HepG2 (cell line): Measurements from ENCODE around the gene PSMD6. TPM values are rescaled to one million over a fixed set of nuclear protein-coding genes. Genes with fewer than 3 reads are reported as not detected.

Experiments used
- ATAC-seq: fragments of 200-7000 bp; cut with Tn5 transposase; 3 replicates; pipeline ENCODE4 v1.9.1; 2020; ENCODE audit warnings: mild to moderate bottlenecking, moderate library complexity
- BruUV-seq: library from RNA; stranded (reverse); fragments of 400-500 nt; replicated peaks from 2 replicates; lab custom pipeline; 2021; lab: Mats Ljungman, UMichigan
- CTCF ChIA-PET: fragments of 300-600 bp; formaldehyde crosslinking; extraction: SDS; loops from one replicate; lab custom pipeline; 2021; ENCODE audit warnings: low total read pairs, inconsistent platforms, low intra/inter-chr PET ratio; lab: Yijun Ruan, JAX
- POLR2A ChIA-PET: fragments of 350-600 bp; sonication (Branson Sonifier 250); formaldehyde crosslinking; loops from one replicate; lab custom pipeline; 2020; ENCODE audit warnings: antibody characterized with exemption, inconsistent platforms; lab: Yijun Ruan, JAX
- DNase-seq: peaks from one replicate; pipeline ENCODE4 v3.0.0-alpha.2; 2015; ENCODE audit warnings: low spot score
- FAIRE-seq: peaks from 3 replicates; lab custom pipeline; 2011; peaks lifted over from hg19 to GRCh38; lab: Jason Lieb, UNC
- H2AFZ ChIP-seq: one replicate; pipeline ENCODE4 v1.6.1; 2011; ENCODE audit warnings: low read length, inconsistent platforms
- H3K27ac ChIP-seq: fragments of 300-600 bp; 3 replicates; pipeline ENCODE4 v1.8.0; 2011; ENCODE audit warnings: mixed run types, mild to moderate bottlenecking, mixed read lengths, low read length, inconsistent platforms; ENCODE audit not compliant: insufficient read depth; ENCODE audit errors: extremely low read length
- H3K27me3 ChIP-seq, 2 experiments: fragments of 200-600 bp in 1 of 2; 2 replicates in 1 of 2; 3 replicates in 1 of 2; pipeline versions ENCODE4 v1.6.0 to v1.8.0; 2011; ENCODE audit warnings: low read length in 2 of 2, mild to moderate bottlenecking in 2 of 2, moderate library complexity in 2 of 2, inconsistent platforms in 1 of 2; ENCODE audit not compliant: insufficient read depth in 2 of 2, control insufficient read depth in 1 of 2
- H3K36me3 ChIP-seq, 2 experiments: fragments of 200-600 bp in 1 of 2; replicated peaks in 1 of 2; 2 replicates in 1 of 2; 3 replicates in 1 of 2; pipeline versions ENCODE4 v1.5.1 to v1.8.0; 2011; ENCODE audit warnings: low read length in 2 of 2, inconsistent platforms in 1 of 2; ENCODE audit not compliant: insufficient read depth in 2 of 2, control insufficient read depth in 1 of 2
- H3K4me1 ChIP-seq: 2 replicates; pipeline ENCODE4 v1.5.1; 2012; ENCODE audit warnings: low read length, inconsistent platforms; ENCODE audit not compliant: insufficient read depth
- H3K4me2 ChIP-seq: 2 replicates; pipeline ENCODE4 v1.6.0; 2011; ENCODE audit warnings: low read depth, low read length, inconsistent platforms
- H3K4me3 ChIP-seq, 3 experiments: fragments of 200-600 bp in 1 of 3; sonication (generic), shearing (Covaris generic) in 1 of 3; replicated peaks in 1 of 3; 2 replicates each; pipeline ENCODE4 v1.5.1; 2011 to 2016; ENCODE audit warnings: low read length in 3 of 3, inconsistent platforms in 2 of 3, low read depth in 2 of 3, mild to moderate bottlenecking in 2 of 3, control low read depth in 1 of 3, mixed read lengths in 1 of 3; ENCODE audit not compliant: insufficient read depth in 1 of 3
- H3K79me2 ChIP-seq: one replicate; pipeline ENCODE4 v1.6.1; 2011; ENCODE audit warnings: low read length, inconsistent platforms; ENCODE audit not compliant: insufficient read depth
- H3K9ac ChIP-seq: 2 replicates; pipeline ENCODE4 v1.6.0; 2011; ENCODE audit warnings: mild to moderate bottlenecking, low read depth, low read length, inconsistent platforms; ENCODE audit not compliant: insufficient read depth
- H3K9me3 ChIP-seq: 2 replicates; pipeline ENCODE4 v1.5.1; 2012; ENCODE audit warnings: mild to moderate bottlenecking, low read length
- H4K20me1 ChIP-seq: 2 replicates; pipeline ENCODE4 v1.6.0; 2011; ENCODE audit warnings: inconsistent platforms, mild to moderate bottlenecking, low read length, moderate library complexity; ENCODE audit not compliant: insufficient read depth
- ADNP ChIP-seq: sonication (generic); formaldehyde crosslinking; IDR thresholded peaks from 2 replicates; pipeline ENCODE4 v1.4.0; 2020; ENCODE audit warnings: missing genetic modification reagents
- ARID2 ChIP-seq: sonication (generic); formaldehyde crosslinking; IDR thresholded peaks from 2 replicates; pipeline ENCODE4 v1.8.1; 2022; ENCODE audit warnings: mild to moderate bottlenecking, missing genetic modification reagents, borderline replicate concordance
- CCAR2 ChIP-seq: fragments of 200-400 bp; formaldehyde crosslinking; optimal IDR thresholded peaks from 2 replicates; pipeline ENCODE3; 2018; ENCODE audit warnings: low read depth, mild to moderate bottlenecking, low read length, moderate library complexity
- ERF ChIP-seq: IDR thresholded peaks from 2 replicates; pipeline ENCODE4 v1.6.1; 2018; ENCODE audit warnings: missing biosample characterization, missing genetic modification reagents
- IRF2 ChIP-seq: IDR thresholded peaks from 2 replicates; pipeline ENCODE4 v1.6.1; 2018; ENCODE audit warnings: missing genetic modification reagents, missing compliant biosample characterization
- KDM1A ChIP-seq: IDR thresholded peaks from 2 replicates; pipeline ENCODE4 v1.6.1; 2016; ENCODE audit warnings: missing compliant biosample characterization
- KDM4B ChIP-seq: sonication (generic); formaldehyde crosslinking; IDR thresholded peaks from 2 replicates; pipeline ENCODE4 v1.4.0; 2020; ENCODE audit warnings: missing genetic modification reagents
- MEF2D ChIP-seq: sonication (generic); formaldehyde crosslinking; IDR thresholded peaks from 2 replicates; pipeline ENCODE4 v1.5.1; 2020; ENCODE audit warnings: mild to moderate bottlenecking, missing genetic modification reagents
- MZF1 ChIP-seq: sonication (generic); formaldehyde crosslinking; IDR thresholded peaks from 2 replicates; pipeline ENCODE4 v1.8.1; 2023; ENCODE audit warnings: mild to moderate bottlenecking, missing genetic modification reagents, borderline replicate concordance
- NFE2 ChIP-seq: sonication (generic); formaldehyde crosslinking; IDR thresholded peaks from 2 replicates; pipeline ENCODE4 v1.4.0; 2020; ENCODE audit warnings: missing genetic modification reagents
- NR2F1 ChIP-seq, 2 experiments: fragments of 450-650 bp in 1 of 2; formaldehyde crosslinking in 1 of 2; IDR thresholded peaks; 2 replicates each; pipeline versions ENCODE4 v1.5.0 to v1.6.1; 2016 to 2020; ENCODE audit warnings: mild to moderate bottlenecking in 1 of 2, missing compliant biosample characterization in 1 of 2, missing genetic modification reagents in 1 of 2, moderate library complexity in 1 of 2
- ZNF136 ChIP-seq: sonication (generic); formaldehyde crosslinking; IDR thresholded peaks from 2 replicates; pipeline ENCODE4 v1.8.1; 2022; ENCODE audit warnings: low read depth, mild to moderate bottlenecking, moderate library complexity, missing genetic modification reagents
- ZNF607 ChIP-seq: sonication (generic); formaldehyde crosslinking; IDR thresholded peaks from 2 replicates; pipeline ENCODE4 v1.5.1; 2020; ENCODE audit warnings: missing genetic modification reagents, mild to moderate bottlenecking, borderline replicate concordance
- WGBS: methylation state at CpG from one replicate; pipeline ENCODE4 v1.1.6; 2017; ENCODE audit warnings: low lambda C conversion rate; 5-methylcytosine and 5-hydroxymethylcytosine counted together
- in situ Hi-C: cut with HindIII; loops from 2 replicates; pipeline ENCODE4 v1.10.0; 2017; ENCODE audit warnings: low pct_unique_long_range_greater_than_20kb; ENCODE audit not compliant: extremely low pct_ligation_motif_present
- intact Hi-C: fragments of 100-400 bp; cut with micrococcal nuclease; formaldehyde crosslinking; loops from one replicate; pipeline ENCODE4 v1.10.0; 2022; ENCODE audit not compliant: unreplicated experiment
- polyA plus RNA-seq, 8 experiments: library from polyadenylated mRNA; depleted of rRNA in 3 of 8; stranded (reverse) in 7 of 8; unstranded in 1 of 8; fragments of >200 nt; fragmentation: Illumina TruSeq in 4 of 8; extraction: Trizol in 4 of 8; gene quantifications; 2 replicates each; pipeline versions ENCODE4 v1.2.1 to v1.2.3, GENCODE V29; 2011 to 2016; ENCODE audit warnings: low read depth in 4 of 8, missing spikeins in 1 of 8, mixed read lengths in 1 of 8; ENCODE audit not compliant: insufficient read depth in 1 of 8
- total RNA-seq, 5 experiments: library from RNA; depleted of rRNA; stranded (reverse); fragments of >200 nt; fragmentation: Illumina TruSeq; extraction: Trizol; gene quantifications; 2 replicates each; pipeline ENCODE4 v1.2.3, GENCODE V29; 2016; ENCODE audit warnings: low read depth in 1 of 5
- TF ChIP-seq, protein P1 (sequence below): sonication (generic); formaldehyde crosslinking; IDR thresholded peaks from 2 replicates; pipeline ENCODE4 v1.8.0; 2022; ENCODE audit warnings: mild to moderate bottlenecking, missing genetic modification reagents, moderate library complexity
- TF ChIP-seq, protein P2 (sequence below): fragments of 450-650 bp; IDR thresholded peaks from 2 replicates; pipeline ENCODE4 v1.6.1; 2017; ENCODE audit warnings: mild to moderate bottlenecking
- TF ChIP-seq, protein P3 (sequence below): sonication (generic); formaldehyde crosslinking; IDR thresholded peaks from 2 replicates; pipeline ENCODE4 v1.4.0; 2020; ENCODE audit warnings: missing genetic modification reagents

PSMD6 gene
- total and polyA plus RNA-seq, 2 of the 13 experiments (the other 11 are each of a cell fraction or from before 2014, with no cell fraction given): 36.8 to 117 TPM

GRCh38 chr3:64008017-64008416 is 15.3 kb downstream of the PSMD6 start:
- H3K36me3 ChIP-seq: peaks cover 16 to 90% of the 10 kb centered on the region in 2 experiments
- H4K20me1 ChIP-seq: no peaks in the 10 kb centered on the region
- H3K4me3 ChIP-seq: no peak overlapping the region
- WGBS: 98% methylated on average over 2 of the region's 2 CpGs
- H3K9me3 ChIP-seq: no peaks in the 10 kb centered on the region
- in situ Hi-C loops (no loop called here), intact Hi-C loops (no loop called here)
- H2AFZ ChIP-seq: no peak overlapping the region
- DNase-seq (no peak), FAIRE-seq (no peak), ATAC-seq (no peak)
- H3K79me2 ChIP-seq: no peaks in the 10 kb centered on the region
- no peaks in the 10 kb centered on the region for H3K27me3 ChIP-seq
- BruUV-seq: no TSS peak
- POLR2A ChIA-PET: no interaction called here
- H3K9ac ChIP-seq: no peak overlapping the region
- H3K4me1 ChIP-seq: no peaks in the 10 kb centered on the region
- no peak for TF ChIP-seq ZNF136 (CRISPR knock-in tag)
- TF ChIP-seq, protein P1, sequence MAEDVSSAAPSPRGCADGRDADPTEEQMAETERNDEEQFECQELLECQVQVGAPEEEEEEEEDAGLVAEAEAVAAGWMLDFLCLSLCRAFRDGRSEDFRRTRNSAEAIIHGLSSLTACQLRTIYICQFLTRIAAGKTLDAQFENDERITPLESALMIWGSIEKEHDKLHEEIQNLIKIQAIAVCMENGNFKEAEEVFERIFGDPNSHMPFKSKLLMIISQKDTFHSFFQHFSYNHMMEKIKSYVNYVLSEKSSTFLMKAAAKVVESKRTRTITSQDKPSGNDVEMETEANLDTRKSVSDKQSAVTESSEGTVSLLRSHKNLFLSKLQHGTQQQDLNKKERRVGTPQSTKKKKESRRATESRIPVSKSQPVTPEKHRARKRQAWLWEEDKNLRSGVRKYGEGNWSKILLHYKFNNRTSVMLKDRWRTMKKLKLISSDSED (CRISPR knock-in tag): no peak
- TF ChIP-seq MZF1 (CRISPR knock-in tag): no peak
- TF ChIP-seq, protein P2, sequence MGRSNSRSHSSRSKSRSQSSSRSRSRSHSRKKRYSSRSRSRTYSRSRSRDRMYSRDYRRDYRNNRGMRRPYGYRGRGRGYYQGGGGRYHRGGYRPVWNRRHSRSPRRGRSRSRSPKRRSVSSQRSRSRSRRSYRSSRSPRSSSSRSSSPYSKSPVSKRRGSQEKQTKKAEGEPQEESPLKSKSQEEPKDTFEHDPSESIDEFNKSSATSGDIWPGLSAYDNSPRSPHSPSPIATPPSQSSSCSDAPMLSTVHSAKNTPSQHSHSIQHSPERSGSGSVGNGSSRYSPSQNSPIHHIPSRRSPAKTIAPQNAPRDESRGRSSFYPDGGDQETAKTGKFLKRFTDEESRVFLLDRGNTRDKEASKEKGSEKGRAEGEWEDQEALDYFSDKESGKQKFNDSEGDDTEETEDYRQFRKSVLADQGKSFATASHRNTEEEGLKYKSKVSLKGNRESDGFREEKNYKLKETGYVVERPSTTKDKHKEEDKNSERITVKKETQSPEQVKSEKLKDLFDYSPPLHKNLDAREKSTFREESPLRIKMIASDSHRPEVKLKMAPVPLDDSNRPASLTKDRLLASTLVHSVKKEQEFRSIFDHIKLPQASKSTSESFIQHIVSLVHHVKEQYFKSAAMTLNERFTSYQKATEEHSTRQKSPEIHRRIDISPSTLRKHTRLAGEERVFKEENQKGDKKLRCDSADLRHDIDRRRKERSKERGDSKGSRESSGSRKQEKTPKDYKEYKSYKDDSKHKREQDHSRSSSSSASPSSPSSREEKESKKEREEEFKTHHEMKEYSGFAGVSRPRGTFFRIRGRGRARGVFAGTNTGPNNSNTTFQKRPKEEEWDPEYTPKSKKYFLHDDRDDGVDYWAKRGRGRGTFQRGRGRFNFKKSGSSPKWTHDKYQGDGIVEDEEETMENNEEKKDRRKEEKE: no peak
- TF ChIP-seq CCAR2: no peak
- no peak for TF ChIP-seq NFE2 (CRISPR knock-in tag)
- TF ChIP-seq NR2F1 (CRISPR knock-in tag; IDR thresholded peaks at IDR 0.05): no peak
- no peak for TF ChIP-seq ZNF607 (CRISPR knock-in tag)
- TF ChIP-seq KDM1A (CRISPR knock-in tag): no peak
- TF ChIP-seq IRF2 (CRISPR knock-in tag): no peak
- no peak for TF ChIP-seq ARID2
- no peak for TF ChIP-seq MEF2D
- TF ChIP-seq ERF (CRISPR knock-in tag): no peak
- TF ChIP-seq, protein P3, sequence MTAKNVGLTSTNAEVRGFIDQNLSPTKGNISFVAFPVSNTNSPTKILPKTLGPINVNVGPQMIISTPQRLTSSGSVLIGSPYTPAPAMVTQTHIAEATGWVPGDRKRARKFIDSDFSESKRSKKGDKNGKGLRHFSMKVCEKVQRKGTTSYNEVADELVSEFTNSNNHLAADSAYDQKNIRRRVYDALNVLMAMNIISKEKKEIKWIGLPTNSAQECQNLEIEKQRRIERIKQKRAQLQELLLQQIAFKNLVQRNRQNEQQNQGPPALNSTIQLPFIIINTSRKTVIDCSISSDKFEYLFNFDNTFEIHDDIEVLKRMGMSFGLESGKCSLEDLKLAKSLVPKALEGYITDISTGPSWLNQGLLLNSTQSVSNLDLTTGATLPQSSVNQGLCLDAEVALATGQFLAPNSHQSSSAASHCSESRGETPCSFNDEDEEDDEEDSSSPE (CRISPR knock-in tag): no peak
- TF ChIP-seq ADNP: no peak
- no peak for TF ChIP-seq KDM4B (CRISPR knock-in tag)
- no peak overlapping the region for H3K4me2 ChIP-seq
- no peak overlapping the region for H3K27ac ChIP-seq
- CTCF ChIA-PET: no interaction called here
